ENCODE data around the gene CCBE1. TPM values are rescaled to one million over a fixed set of nuclear protein-coding genes. Genes with fewer than 3 reads are reported as not detected.
A peak's percentile ranks its signal among the peaks of the same experiment; 100 is the strongest.

Gene CCBE1
- total RNA-seq, 1 donor from 2014 or later = 4.1 TPM

DNA sequence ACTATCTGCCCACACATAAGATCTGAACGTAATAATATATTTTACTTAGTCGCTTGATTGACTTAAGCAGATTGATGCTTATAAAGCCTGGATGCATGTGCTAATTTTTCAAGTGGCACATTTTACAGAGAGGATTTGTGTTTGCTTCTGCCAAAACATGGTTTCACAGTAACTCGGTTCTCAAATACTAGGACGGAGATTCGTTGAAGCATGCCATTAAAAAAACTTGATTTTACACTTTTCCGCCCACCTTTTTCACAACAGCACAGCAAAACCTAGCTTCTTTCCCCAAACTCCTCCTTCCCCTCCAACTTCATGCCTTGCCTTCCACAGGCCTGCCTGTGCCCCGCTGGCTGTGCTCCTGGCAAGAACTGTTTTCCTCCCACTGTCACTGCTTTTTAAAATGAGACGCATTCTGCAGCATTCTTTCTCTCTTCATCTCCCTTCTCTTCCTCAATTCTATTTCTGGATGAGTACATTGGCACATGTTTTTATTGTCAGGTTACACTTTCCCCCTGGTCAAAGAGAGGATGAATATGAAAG, 283.0 kb downstream of the CCBE1 start:
- no peaks in the 10 kb centered on the region for H3K4me1 ChIP-seq (ENCODE audit: insufficient read depth, low read length)
- H3K4me3 ChIP-seq (ENCODE audit: insufficient read depth, low read depth, low read length) = no peak overlapping the region
- TF ChIP-seq CTCF (IDR thresholded peaks at IDR 0.05; ENCODE audit: insufficient read depth, low read depth, low read length) (no peak), EZH2 (IDR thresholded peaks at IDR 0.05; ENCODE audit: insufficient read depth, low read length) (no peak)
- FAIRE-seq (no peak), DNase-seq (ENCODE audit: low read depth) (no peak)
- H4K20me1 ChIP-seq (ENCODE audit: insufficient read depth, low read length) = no peaks in the 10 kb centered on the region
- Mint-ChIP-seq H3K36me3 (ENCODE audit: low read depth, unreplicated experiment) (no peaks in the 10 kb centered on the region), H3K9me3 (ENCODE audit: unreplicated experiment) (no peaks in the 10 kb centered on the region), H3K4me1 (ENCODE audit: low read depth, unreplicated experiment) (no peaks in the 10 kb centered on the region), H3K4me3 (ENCODE audit: unreplicated experiment) (no peak overlapping the region), H3K27me3 (ENCODE audit: low read depth, unreplicated experiment) (peaks cover 4% of the 10 kb centered on the region), H3K27ac (ENCODE audit: unreplicated experiment) (no peak overlapping the region)
- no peaks in the 10 kb centered on the region for H3K36me3 ChIP-seq (ENCODE audit: insufficient read depth, low read length)
- no peaks in the 10 kb centered on the region for H3K79me2 ChIP-seq (ENCODE audit: insufficient read depth, low read length)
- H3K27ac ChIP-seq (ENCODE audit: low read depth, low read length) = no peak overlapping the region
- H2AFZ ChIP-seq (ENCODE audit: low read depth, low read length) = no peak overlapping the region
- peaks cover 3% of the 10 kb centered on the region for H3K27me3 ChIP-seq (ENCODE audit: insufficient read depth, low read length)
- H3K4me2 ChIP-seq (ENCODE audit: low read length) = no peak overlapping the region
- no peaks in the 10 kb centered on the region for H3K9me3 ChIP-seq (ENCODE audit: insufficient read depth, low read depth, low read length)
- H3K9ac ChIP-seq (ENCODE audit: low read length) = no peak overlapping the region

DNA sequence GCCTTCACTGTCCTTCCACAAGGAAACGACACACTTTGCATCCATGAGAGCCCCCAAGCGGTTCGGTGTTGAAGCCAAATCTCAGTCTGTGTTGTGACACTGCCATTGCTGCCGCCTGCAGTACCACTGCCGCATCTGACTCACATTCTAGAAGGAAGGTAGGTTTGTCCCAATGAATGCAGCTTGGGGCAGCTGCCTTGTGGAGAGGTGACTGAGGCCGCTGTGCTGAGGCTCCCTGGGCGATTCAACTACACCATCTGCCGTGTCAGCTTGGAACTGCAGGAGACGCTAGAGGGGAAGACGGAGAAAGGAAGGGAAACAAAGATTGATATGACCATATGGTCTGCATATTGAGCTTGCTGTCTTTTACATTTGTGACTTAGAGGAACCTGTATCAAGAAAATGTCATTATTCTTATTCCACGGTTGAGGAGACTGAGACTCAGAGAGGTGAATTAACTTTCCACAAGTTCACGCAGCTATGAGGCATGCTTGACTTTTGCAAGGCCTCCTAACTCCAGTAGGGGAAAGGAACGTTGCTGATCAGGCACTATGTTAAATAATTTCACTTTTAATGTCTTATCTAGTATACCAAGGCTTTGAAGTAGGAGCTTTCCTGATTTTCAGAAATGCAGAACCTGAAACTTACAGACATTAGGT, 294.7 kb downstream of the CCBE1 start:
- Mint-ChIP-seq H3K9me3 (ENCODE audit: unreplicated experiment) (no peaks in the 10 kb centered on the region), H3K27me3 (ENCODE audit: low read depth, unreplicated experiment) (no peaks in the 10 kb centered on the region), H3K36me3 (ENCODE audit: low read depth, unreplicated experiment) (no peaks in the 10 kb centered on the region), H3K27ac (ENCODE audit: unreplicated experiment) (no peak overlapping the region), H3K4me1 (ENCODE audit: low read depth, unreplicated experiment) (no peaks in the 10 kb centered on the region), H3K4me3 (ENCODE audit: unreplicated experiment) (no peak overlapping the region)
- FAIRE-seq (no peak), DNase-seq (ENCODE audit: low read depth) (peak; percentile 47)
- Histone ChIP-seq H4K20me1 (ENCODE audit: insufficient read depth, low read length) (no peaks in the 10 kb centered on the region), H3K27ac (ENCODE audit: low read depth, low read length) (no peak overlapping the region), H3K4me3 (ENCODE audit: insufficient read depth, low read depth, low read length) (no peak overlapping the region), H3K9ac (ENCODE audit: low read length) (no peak overlapping the region), H3K27me3 (ENCODE audit: insufficient read depth, low read length) (no peaks in the 10 kb centered on the region), H3K36me3 (ENCODE audit: insufficient read depth, low read length) (no peaks in the 10 kb centered on the region), H3K79me2 (ENCODE audit: insufficient read depth, low read length) (no peaks in the 10 kb centered on the region), H3K4me1 (ENCODE audit: insufficient read depth, low read length) (no peaks in the 10 kb centered on the region), H2AFZ (ENCODE audit: low read depth, low read length) (no peak overlapping the region), H3K4me2 (ENCODE audit: low read length) (no peak overlapping the region), H3K9me3 (ENCODE audit: insufficient read depth, low read depth, low read length) (no peaks in the 10 kb centered on the region)
- TF ChIP-seq EZH2 (IDR thresholded peaks at IDR 0.05; ENCODE audit: insufficient read depth, low read length) (no peak), CTCF (IDR thresholded peaks at IDR 0.05; ENCODE audit: insufficient read depth, low read depth, low read length) (peak; percentile 93)

DNA sequence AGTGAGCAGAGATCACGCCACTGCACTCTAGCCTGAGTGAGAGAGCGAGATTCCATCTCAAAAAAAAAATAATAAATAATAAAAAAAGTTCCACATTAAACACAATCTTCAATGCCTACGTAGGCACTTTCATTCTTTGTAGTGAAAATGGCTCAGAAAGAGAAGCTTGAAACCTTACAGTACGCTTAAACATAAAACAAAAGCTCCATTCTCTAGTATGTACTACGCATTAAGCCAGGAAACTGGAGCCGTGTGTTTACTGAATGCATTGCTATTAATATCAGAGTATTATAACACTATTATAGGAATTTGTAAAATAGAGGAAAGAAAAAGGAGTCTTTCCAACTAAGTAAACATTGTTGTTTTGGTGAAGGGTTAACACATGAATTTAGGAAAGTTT, 296.8 kb downstream of the CCBE1 start:
- Histone ChIP-seq H3K4me2 (ENCODE audit: low read length) (no peak overlapping the region), H3K27me3 (ENCODE audit: insufficient read depth, low read length) (peaks cover 2% of the 10 kb centered on the region), H3K27ac (ENCODE audit: low read depth, low read length) (no peak overlapping the region), H3K4me3 (ENCODE audit: insufficient read depth, low read depth, low read length) (no peak overlapping the region), H3K79me2 (ENCODE audit: insufficient read depth, low read length) (no peaks in the 10 kb centered on the region), H4K20me1 (ENCODE audit: insufficient read depth, low read length) (no peaks in the 10 kb centered on the region), H3K4me1 (ENCODE audit: insufficient read depth, low read length) (no peaks in the 10 kb centered on the region), H3K9ac (ENCODE audit: low read length) (no peak overlapping the region), H3K9me3 (ENCODE audit: insufficient read depth, low read depth, low read length) (no peaks in the 10 kb centered on the region), H3K36me3 (ENCODE audit: insufficient read depth, low read length) (no peaks in the 10 kb centered on the region), H2AFZ (ENCODE audit: low read depth, low read length) (no peak overlapping the region)
- FAIRE-seq (no peak), DNase-seq (ENCODE audit: low read depth) (no peak)
- Mint-ChIP-seq H3K36me3 (ENCODE audit: low read depth, unreplicated experiment) (no peaks in the 10 kb centered on the region), H3K9me3 (ENCODE audit: unreplicated experiment) (no peaks in the 10 kb centered on the region), H3K27me3 (ENCODE audit: low read depth, unreplicated experiment) (peaks cover 7% of the 10 kb centered on the region), H3K27ac (ENCODE audit: unreplicated experiment) (no peak overlapping the region), H3K4me3 (ENCODE audit: unreplicated experiment) (no peak overlapping the region), H3K4me1 (ENCODE audit: low read depth, unreplicated experiment) (no peaks in the 10 kb centered on the region)
- TF ChIP-seq EZH2 (IDR thresholded peaks at IDR 0.05; ENCODE audit: insufficient read depth, low read length) = no peak
- TF ChIP-seq CTCF (IDR thresholded peaks at IDR 0.05; ENCODE audit: insufficient read depth, low read depth, low read length) = no peak
